Lung (tissue), 12 donors: Measurements from ENCODE around the gene GIGYF2. TPM values are rescaled to one million over a fixed set of nuclear protein-coding genes. Genes with fewer than 3 reads are reported as not detected.

Source experiments
- ATAC-seq: fragments of 200-7000 bp; cut with Tn5 transposase; one replicate; pipeline ENCODE4 v1.9.1; 2020; ENCODE audit warnings: moderate number of reproducible peaks; ENCODE audit not compliant: insufficient read depth, low FRiP score
- DNase-seq, 3 donors: peaks; one replicate each; pipeline ENCODE4 v3.0.0-alpha.2; 2013 to 2017
- H3K27ac ChIP-seq, 2 donors: one replicate each; pipeline ENCODE4 v1.5.1; 2013; ENCODE audit warnings: mild to moderate bottlenecking in 2 of 2, moderate library complexity in 2 of 2, control low read depth in 1 of 2, inconsistent platforms in 1 of 2, low read depth in 1 of 2, low read length in 1 of 2
- H3K27me3 ChIP-seq, 3 donors: one replicate each; pipeline ENCODE4 v1.5.1; 2013; ENCODE audit warnings: low read length in 2 of 3; ENCODE audit not compliant: control insufficient read depth in 3 of 3, insufficient read depth in 3 of 3
- H3K36me3 ChIP-seq, 4 donors: one replicate each; pipeline ENCODE4 v1.5.1; 2013; ENCODE audit warnings: low read length in 4 of 4, mild to moderate bottlenecking in 1 of 4, moderate library complexity in 1 of 4; ENCODE audit not compliant: control insufficient read depth in 4 of 4, insufficient read depth in 4 of 4
- H3K4me1 ChIP-seq, 5 donors: one replicate each; pipeline ENCODE4 v1.5.1; 2013; ENCODE audit warnings: low read length in 5 of 5, mild to moderate bottlenecking in 2 of 5, moderate library complexity in 1 of 5; ENCODE audit not compliant: control insufficient read depth in 5 of 5, insufficient read depth in 5 of 5
- H3K4me3 ChIP-seq: one replicate; pipeline ENCODE4 v1.5.1; 2013; ENCODE audit warnings: mild to moderate bottlenecking, control low read depth, moderate library complexity
- H3K9ac ChIP-seq, 2 donors: one replicate each; pipeline ENCODE4 v1.5.1; 2013; ENCODE audit warnings: low read length in 2 of 2, control low read depth in 1 of 2; ENCODE audit not compliant: insufficient read depth in 1 of 2
- H3K9me3 ChIP-seq, 4 donors: one replicate each; pipeline ENCODE4 v1.5.1; 2013; ENCODE audit warnings: low read length in 3 of 4, mild to moderate bottlenecking in 1 of 4, moderate library complexity in 1 of 4; ENCODE audit not compliant: control insufficient read depth in 4 of 4, insufficient read depth in 3 of 4
- WGBS, 2 donors: extraction: QIAGEN DNeasy Blood & Tissue Kit; methylation state at CpG; one replicate each; pipeline ENCODE4 v1.1.7; 2013; 5-methylcytosine and 5-hydroxymethylcytosine counted together
- polyA plus RNA-seq, 2 donors: library from polyadenylated mRNA; stranded (reverse); fragments of 200-250 nt; gene quantifications; one replicate each; pipeline ENCODE4 v1.2.1, GENCODE V29; 2013
- total RNA-seq, 2 donors: library from RNA; depleted of rRNA in 1 of 2; stranded (reverse); fragments of >200 nt in 1 of 2; gene quantifications; one replicate each; pipeline ENCODE4 v1.2.1, GENCODE V29; 2014 to 2021
- TF ChIP-seq, protein P1 (sequence below): IDR thresholded peaks from 2 replicates; pipeline ENCODE4 v1.5.1; 2012; ENCODE audit warnings: mild to moderate bottlenecking; ENCODE audit errors: control extremely low read depth, extremely low read depth
- donor health status: control.
- donor health status: control.
- donor health status: Bipolar disorder and iron deficiency.
- donor health status: healthy.
- donor health status: DM: yes; HTN: yes; CAD: no.

The GIGYF2 gene
- total and polyA plus RNA-seq, 4 donors, result 15.9 to 145 (median 37.3) TPM

- 90 to 93% methylated on average over 20 of the region's 20 CpGs for WGBS, 2 donors
- ATAC-seq, result no peak
- H3K27ac ChIP-seq, result no peak overlapping the region
- no peak for DNase-seq
- no peak overlapping the region for H3K4me3 ChIP-seq
- H3K36me3 ChIP-seq, result no peaks in the 10 kb centered on the region
- H3K27me3 ChIP-seq, result peaks cover 0 to 4% (median 0%) of the 10 kb centered on the region in 3 donors
- H3K4me1 ChIP-seq, result peaks cover 0 to 3% (median 0%) of the 10 kb centered on the region in 5 donors
- no peak overlapping the region for H3K9ac ChIP-seq
- no peaks in the 10 kb centered on the region for H3K9me3 ChIP-seq
- TF ChIP-seq, protein P1, sequence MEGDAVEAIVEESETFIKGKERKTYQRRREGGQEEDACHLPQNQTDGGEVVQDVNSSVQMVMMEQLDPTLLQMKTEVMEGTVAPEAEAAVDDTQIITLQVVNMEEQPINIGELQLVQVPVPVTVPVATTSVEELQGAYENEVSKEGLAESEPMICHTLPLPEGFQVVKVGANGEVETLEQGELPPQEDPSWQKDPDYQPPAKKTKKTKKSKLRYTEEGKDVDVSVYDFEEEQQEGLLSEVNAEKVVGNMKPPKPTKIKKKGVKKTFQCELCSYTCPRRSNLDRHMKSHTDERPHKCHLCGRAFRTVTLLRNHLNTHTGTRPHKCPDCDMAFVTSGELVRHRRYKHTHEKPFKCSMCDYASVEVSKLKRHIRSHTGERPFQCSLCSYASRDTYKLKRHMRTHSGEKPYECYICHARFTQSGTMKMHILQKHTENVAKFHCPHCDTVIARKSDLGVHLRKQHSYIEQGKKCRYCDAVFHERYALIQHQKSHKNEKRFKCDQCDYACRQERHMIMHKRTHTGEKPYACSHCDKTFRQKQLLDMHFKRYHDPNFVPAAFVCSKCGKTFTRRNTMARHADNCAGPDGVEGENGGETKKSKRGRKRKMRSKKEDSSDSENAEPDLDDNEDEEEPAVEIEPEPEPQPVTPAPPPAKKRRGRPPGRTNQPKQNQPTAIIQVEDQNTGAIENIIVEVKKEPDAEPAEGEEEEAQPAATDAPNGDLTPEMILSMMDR, result no peak
Observed at GRCh38 chr2:232892843-232893242, 195.7 kb downstream of the GIGYF2 start.

- Histone ChIP-seq H3K9me3 (no peaks in the 10 kb centered on the region), H3K9ac (no peak overlapping the region), H3K27ac (no peak overlapping the region), H3K27me3 (no peaks in the 10 kb centered on the region), H3K36me3 (no peaks in the 10 kb centered on the region), H3K4me3 (no peak overlapping the region), H3K4me1 (peaks cover 0 to 3% (median 0%) of the 10 kb centered on the region in 5 donors)
- DNase-seq (no peak), ATAC-seq (no peak)
- TF ChIP-seq, protein P1, result no peak
- WGBS, 2 donors, result 96 to 97% methylated on average over 8 of the region's 8 CpGs
Observed at GRCh38 chr2:232893834-232894233, 196.7 kb downstream of the GIGYF2 start.

- Histone ChIP-seq H3K36me3 (no peaks in the 10 kb centered on the region), H3K27me3 (no peaks in the 10 kb centered on the region), H3K27ac (no peak overlapping the region), H3K9me3 (no peaks in the 10 kb centered on the region), H3K9ac (no peak overlapping the region), H3K4me1 (peaks cover 0 to 3% (median 0%) of the 10 kb centered on the region in 5 donors), H3K4me3 (no peak overlapping the region)
- DNase-seq, result no peak
- 91 to 94% methylated on average over 9 of the region's 9 CpGs for WGBS, 2 donors
- TF ChIP-seq, protein P1, result no peak
- no peak for ATAC-seq
Observed at GRCh38 chr2:232894251-232894650, 197.1 kb downstream of the GIGYF2 start.

GRCh38 chr2:232894746-232895145, 197.6 kb downstream of the GIGYF2 start:
- TF ChIP-seq, protein P1, result no peak
- Histone ChIP-seq H3K27me3 (no peaks in the 10 kb centered on the region), H3K36me3 (no peaks in the 10 kb centered on the region), H3K9ac (no peak overlapping the region), H3K27ac (no peak overlapping the region), H3K4me3 (no peak overlapping the region), H3K4me1 (peaks cover 0 to 3% (median 0%) of the 10 kb centered on the region in 5 donors), H3K9me3 (no peaks in the 10 kb centered on the region)
- no peak for DNase-seq
- 90 to 93% methylated on average over 19 of the region's 19 CpGs for WGBS, 2 donors
- ATAC-seq, result no peak
